Mucosa of stomach (tissue), 1 donor: ENCODE data around the gene VPS54.

Experiments
- H3K27me3 ChIP-seq: one replicate; pipeline ENCODE4 v1.7.0; 2013; ENCODE audit warnings: mild to moderate bottlenecking, low read length; ENCODE audit not compliant: control insufficient read depth, insufficient read depth
- H3K36me3 ChIP-seq: one replicate; pipeline ENCODE4 v1.7.0; 2013; ENCODE audit warnings: low read length; ENCODE audit not compliant: control insufficient read depth, insufficient read depth
- H3K4me1 ChIP-seq: one replicate; pipeline ENCODE4 v1.7.0; 2013; ENCODE audit warnings: mild to moderate bottlenecking, low read length; ENCODE audit not compliant: control insufficient read depth, insufficient read depth
- H3K4me3 ChIP-seq: one replicate; pipeline ENCODE4 v1.7.0; 2013; ENCODE audit warnings: low read length
- H3K9ac ChIP-seq: one replicate; pipeline ENCODE4 v1.7.0; 2013; ENCODE audit warnings: mild to moderate bottlenecking, low read length, moderate library complexity
- H3K9me3 ChIP-seq: one replicate; pipeline ENCODE4 v1.7.0; 2013; ENCODE audit warnings: mild to moderate bottlenecking, low read length, moderate library complexity; ENCODE audit not compliant: control insufficient read depth
- donor health status: Pancreatic carcinoma.

VPS54 gene

DNA sequence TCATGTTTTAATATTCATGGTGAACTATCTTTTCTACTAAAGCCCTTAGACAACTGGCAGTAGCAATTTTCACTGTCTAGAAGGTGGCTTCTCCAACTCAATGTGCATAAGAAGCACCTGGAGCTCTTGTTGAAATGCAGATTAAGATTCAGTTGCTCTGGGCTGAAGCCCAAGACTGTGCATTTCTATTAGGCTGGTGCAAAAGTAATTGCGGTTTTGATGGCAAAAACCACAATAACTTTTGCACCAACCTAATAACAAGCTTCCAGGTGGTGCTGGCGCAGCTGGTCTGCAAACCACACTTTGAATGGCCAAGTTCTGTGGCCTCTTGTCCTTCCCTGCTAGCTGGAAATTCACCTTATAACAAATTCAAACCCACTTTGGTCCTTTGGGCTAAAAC is 26.7 kb upstream of the VPS54 start:
- no peaks in the 10 kb centered on the region for H3K27me3 ChIP-seq

DNA sequence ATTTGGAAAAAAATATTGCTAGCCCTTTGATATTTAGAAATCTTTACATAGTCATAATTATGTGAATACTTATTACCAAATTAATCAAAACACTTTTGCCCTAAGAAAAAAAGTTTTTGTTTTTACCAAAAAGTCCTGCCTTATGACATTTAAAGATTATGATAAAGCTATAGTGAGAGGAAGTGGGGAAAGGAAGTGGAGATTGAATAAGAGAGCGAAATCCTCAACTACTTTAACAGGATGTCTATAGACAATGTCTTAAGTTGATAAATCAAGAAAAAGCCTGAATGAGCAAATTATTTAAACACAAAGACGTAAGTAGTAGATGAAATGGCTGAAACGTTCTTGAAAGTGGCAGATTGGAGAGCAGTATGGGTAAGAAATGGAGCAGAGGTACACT is 20.9 kb upstream of the VPS54 start:
- H3K4me1 ChIP-seq: no peaks in the 10 kb centered on the region

More for the DNA sequence above, 26.7 kb upstream of the VPS54 start:
- Histone ChIP-seq H3K9me3 (no peaks in the 10 kb centered on the region), H3K9ac (no peak overlapping the region), H3K4me3 (no peak overlapping the region), H3K4me1 (peaks cover 3% of the 10 kb centered on the region), H3K36me3 (no peaks in the 10 kb centered on the region)

DNA sequence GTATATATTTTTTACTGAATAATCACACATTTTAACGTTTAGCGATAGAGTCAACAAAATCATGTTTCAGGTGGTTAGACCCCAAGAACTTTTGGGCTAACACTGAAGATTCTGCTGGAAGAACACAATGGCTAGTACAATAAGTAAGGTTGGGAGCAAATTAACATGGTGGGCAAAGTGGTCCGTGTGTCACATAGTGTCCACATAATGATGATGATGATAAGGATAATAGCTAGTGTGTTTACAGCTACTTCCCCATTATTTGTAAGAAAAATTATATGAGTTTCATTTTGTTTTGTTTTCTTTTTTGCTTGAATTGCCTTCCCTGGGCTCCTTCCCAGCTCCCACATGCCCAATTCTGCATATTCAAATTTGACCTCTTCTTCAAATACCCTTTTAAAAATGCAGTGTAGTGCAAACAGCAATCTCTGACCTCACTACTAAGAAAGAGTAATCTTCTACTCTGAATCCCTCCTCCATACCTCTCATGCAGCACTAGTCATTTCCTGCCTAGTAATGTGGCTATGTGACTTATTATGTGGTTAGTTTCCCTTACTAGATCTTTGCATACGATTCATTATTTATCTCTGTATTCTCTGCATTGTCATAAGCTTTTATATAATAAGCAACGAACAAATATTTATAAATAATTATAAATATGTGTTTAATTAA is 16.9 kb upstream of the VPS54 start:
- H3K9me3 ChIP-seq: no peaks in the 10 kb centered on the region
- no peak overlapping the region for H3K9ac ChIP-seq
- H3K36me3 ChIP-seq: no peaks in the 10 kb centered on the region
- H3K4me1 ChIP-seq: no peaks in the 10 kb centered on the region
- H3K4me3 ChIP-seq: no peak overlapping the region
- H3K27me3 ChIP-seq: no peaks in the 10 kb centered on the region

More for the DNA sequence above, 20.9 kb upstream of the VPS54 start:
- no peaks in the 10 kb centered on the region for H3K36me3 ChIP-seq
- no peak overlapping the region for H3K4me3 ChIP-seq
- no peaks in the 10 kb centered on the region for H3K27me3 ChIP-seq
- no peaks in the 10 kb centered on the region for H3K9me3 ChIP-seq
- no peak overlapping the region for H3K9ac ChIP-seq

DNA sequence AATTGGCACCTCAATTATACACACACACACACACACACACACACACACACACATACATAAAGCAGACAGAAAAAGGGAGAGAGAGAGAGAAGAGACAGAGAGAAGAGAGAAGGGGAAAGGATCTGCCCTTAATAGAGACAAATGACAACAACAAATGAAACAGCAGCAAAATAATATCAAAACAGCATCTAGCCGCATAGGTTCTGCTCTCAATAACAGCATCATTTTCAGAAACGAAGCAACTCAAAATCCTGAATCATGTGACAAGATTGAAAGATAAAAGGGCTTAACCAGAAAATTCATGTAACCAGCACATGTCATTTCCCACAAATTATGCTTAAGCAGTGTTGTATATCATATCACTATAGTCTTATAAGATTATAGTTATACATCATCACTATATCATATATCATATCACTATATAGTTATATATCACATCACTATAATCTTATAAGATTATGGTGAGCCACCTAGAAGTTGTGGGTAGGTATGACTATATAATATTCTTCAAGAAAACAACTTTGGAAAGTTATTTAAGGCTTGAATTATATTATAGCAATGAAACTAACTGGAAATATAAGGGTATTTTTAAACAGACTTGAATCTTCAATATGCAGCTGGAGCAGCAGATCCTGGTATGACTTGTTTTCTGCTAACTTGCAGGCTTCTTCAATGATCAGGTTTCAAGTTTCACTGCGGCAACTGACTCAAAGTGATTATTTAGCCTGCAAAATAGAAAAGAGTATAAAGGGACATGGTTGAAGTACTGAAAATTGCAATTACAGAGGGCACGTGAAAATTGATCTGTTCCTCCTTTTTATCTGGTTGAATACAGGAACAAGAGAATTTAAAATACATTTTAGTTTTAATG is 16.1 kb upstream of the VPS54 start:
- Histone ChIP-seq H3K4me3 (no peak overlapping the region), H3K9ac (no peak overlapping the region), H3K9me3 (no peaks in the 10 kb centered on the region), H3K36me3 (no peaks in the 10 kb centered on the region), H3K4me1 (no peaks in the 10 kb centered on the region), H3K27me3 (no peaks in the 10 kb centered on the region)

DNA sequence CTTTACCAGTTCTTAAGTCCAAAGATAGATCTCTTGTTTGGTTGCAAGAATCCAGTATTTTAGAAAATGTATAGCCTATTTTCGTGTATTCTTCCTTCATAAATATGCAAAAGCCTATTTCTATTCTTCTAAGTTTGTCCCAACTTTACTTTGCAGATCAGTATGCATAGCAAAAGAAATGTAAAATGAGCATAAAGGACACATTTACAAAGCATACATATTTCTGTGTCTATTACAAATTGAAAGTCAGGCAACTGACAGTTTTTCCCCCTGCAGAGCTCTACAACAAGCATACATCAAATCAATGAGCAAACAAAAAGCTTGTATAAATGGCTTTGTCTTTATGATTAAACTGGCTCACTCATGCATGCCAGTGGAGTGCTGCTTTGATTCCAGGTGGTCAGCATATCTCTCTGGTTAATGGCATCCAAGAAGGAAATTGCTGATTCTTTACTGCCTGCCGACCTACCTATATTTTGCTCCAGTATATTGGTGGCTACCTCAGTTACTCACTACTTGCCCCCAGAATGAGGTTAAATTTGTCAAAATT is 10.0 kb upstream of the VPS54 start:
- Histone ChIP-seq H3K9me3 (no peaks in the 10 kb centered on the region), H3K36me3 (no peaks in the 10 kb centered on the region), H3K4me3 (no peak overlapping the region)

DNA sequence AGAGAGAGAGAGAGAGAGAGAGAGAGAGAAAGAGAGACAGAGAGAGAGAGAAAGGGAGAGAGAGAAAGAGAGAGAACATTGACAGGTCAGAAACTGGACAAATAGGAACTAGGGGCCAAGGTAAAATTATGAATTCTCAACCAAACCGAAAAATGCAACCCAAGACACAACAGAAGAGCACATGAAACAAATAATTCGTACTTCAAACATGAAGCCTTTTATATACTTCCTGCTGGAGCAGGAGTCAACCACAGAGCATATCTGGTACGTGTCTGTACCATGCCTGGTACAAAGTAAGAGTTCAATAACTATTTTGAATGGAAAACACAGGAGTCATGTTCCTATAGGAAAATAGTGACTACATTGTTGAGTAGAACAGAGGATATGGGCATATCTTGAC is 6.5 kb upstream of the VPS54 start:
- no peak overlapping the region for H3K4me3 ChIP-seq
- no peaks in the 10 kb centered on the region for H3K27me3 ChIP-seq
- no peaks in the 10 kb centered on the region for H3K9me3 ChIP-seq
- H3K9ac ChIP-seq: no peak overlapping the region
- H3K4me1 ChIP-seq: peaks cover 4% of the 10 kb centered on the region
- H3K36me3 ChIP-seq: no peaks in the 10 kb centered on the region

More for the DNA sequence above, 10.0 kb upstream of the VPS54 start:
- no peak overlapping the region for H3K9ac ChIP-seq
- H3K4me1 ChIP-seq: no peaks in the 10 kb centered on the region
- H3K27me3 ChIP-seq: no peaks in the 10 kb centered on the region

DNA sequence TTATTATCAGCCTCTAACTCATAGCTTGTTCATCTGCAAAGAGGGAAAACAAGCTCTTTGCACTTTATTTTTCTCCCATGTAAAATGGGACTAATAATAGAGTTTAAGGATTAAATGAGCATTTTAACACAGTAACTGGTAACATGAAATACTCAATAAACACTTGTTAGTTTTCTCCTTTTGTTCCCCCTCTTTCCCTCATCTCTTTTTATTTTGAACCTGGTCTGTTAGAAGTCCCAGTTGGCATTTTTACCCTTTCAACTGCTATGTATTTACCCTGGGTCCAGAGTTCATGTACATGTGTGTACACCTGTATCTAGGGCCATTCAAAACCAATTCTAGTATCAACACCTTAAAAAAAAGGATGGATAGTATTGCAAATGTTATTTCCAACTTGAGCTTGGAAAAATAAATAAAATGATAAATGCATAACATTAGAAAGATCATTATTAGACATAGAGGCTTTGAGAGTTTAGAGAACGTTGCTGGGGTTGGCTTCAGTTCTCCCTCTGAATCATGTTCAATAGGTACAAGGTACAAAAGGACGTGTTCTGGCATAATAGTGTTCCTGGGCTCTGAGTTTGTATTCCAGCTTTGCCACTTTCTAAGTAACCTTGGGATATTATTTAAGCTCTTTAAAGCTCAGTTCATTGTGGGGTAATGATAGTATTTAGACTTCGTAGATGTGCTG is 5.2 kb upstream of the VPS54 start:
- H3K27me3 ChIP-seq: no peaks in the 10 kb centered on the region
- H3K36me3 ChIP-seq: no peaks in the 10 kb centered on the region
- H3K9me3 ChIP-seq: no peaks in the 10 kb centered on the region
- no peak overlapping the region for H3K9ac ChIP-seq
- H3K4me3 ChIP-seq: no peak overlapping the region
- H3K4me1 ChIP-seq: peaks cover 9% of the 10 kb centered on the region

DNA sequence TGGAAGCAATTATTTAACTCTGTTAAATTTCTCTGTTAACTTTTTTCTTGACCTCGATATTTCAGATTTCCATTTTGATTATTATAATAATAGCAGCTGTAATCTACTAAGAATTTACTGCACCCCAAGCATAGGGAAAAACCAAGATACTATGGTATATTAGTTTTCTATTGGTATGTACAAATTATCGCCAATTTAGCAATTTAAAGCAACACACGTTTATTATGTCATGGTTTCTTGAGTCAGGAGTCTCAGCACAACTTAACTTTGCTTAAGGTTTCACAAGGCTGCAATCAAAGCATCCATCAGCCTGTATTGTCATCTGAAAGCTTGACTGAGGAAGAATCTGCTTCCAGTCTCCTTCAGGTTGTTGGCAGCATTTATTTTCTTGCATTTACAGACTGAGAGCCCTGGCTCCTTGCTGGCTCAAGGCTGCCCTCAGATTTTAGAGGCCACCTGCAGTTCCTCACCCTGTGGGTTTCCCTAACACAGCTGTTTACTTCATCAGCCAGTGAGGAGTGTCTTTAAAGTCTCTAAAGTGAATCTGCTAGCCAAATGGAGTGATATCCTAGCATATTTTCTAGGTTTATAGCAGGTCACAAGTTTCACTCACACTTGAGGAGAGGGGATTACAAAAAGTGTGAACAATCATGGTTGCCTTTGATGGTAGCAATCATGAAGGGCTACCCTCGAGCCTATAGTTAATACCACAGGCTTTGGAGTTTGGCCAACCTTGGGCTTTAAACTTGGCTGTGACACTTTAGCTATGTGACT is 4.4 kb upstream of the VPS54 start:
- Histone ChIP-seq H3K36me3 (no peaks in the 10 kb centered on the region), H3K27me3 (no peaks in the 10 kb centered on the region), H3K4me1 (peaks cover 10% of the 10 kb centered on the region), H3K9me3 (no peaks in the 10 kb centered on the region), H3K4me3 (no peak overlapping the region), H3K9ac (no peak overlapping the region)

DNA sequence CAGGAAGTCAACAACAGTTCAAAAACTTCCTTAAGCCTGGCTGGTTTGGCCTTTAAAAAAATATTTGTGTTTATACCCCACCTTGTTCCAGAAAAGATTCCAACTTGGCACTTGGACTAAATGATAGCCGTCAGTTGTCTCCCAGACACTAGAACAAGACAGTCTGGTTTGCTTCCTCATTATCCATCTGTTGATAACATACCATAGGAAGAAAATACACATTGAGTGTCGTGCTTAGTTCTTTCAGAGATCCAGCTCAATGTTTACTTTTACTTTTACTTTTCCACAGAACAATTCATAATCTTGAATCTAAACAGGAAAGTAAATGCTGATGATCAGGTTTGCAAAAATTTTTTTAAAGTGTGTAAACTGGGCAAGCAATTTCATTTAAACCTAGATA is 2.4 kb upstream of the VPS54 start:
- Histone ChIP-seq H3K27me3 (no peaks in the 10 kb centered on the region), H3K4me1 (peaks cover 10% of the 10 kb centered on the region), H3K36me3 (no peaks in the 10 kb centered on the region), H3K9me3 (no peaks in the 10 kb centered on the region), H3K4me3 (no peak overlapping the region), H3K9ac (no peak overlapping the region)

DNA sequence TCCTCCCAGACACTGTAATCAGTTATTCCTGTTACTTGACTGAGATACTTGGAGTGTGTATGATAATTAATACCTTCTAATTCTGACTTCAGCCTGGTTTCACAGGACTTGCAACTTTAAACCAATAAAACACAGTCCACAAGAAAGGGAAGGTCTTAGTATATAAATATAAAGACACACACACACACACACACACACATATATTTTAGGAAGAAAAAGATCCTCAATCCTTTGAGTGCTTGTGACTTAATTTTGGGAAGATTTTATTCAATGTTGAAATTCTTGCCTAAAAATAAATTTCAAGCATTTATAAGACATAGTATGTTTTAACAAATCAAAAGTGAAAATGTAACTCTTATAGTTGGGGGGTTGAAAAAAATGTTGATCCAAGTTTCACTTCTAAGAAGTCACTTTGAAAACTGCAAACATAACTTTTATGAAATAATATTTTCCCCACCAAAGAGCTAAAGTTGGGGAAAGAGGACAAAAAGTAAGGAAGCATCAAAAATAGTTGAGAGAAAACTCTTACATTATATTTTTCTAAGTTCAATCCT is 824 bp upstream of the VPS54 start:
- no peaks in the 10 kb centered on the region for H3K9me3 ChIP-seq
- no peak overlapping the region for H3K4me3 ChIP-seq
- H3K4me1 ChIP-seq: peaks cover 14% of the 10 kb centered on the region
- H3K36me3 ChIP-seq: no peaks in the 10 kb centered on the region
- H3K27me3 ChIP-seq: no peaks in the 10 kb centered on the region
- peak overlapping the region; percentile 95 for H3K9ac ChIP-seq

DNA sequence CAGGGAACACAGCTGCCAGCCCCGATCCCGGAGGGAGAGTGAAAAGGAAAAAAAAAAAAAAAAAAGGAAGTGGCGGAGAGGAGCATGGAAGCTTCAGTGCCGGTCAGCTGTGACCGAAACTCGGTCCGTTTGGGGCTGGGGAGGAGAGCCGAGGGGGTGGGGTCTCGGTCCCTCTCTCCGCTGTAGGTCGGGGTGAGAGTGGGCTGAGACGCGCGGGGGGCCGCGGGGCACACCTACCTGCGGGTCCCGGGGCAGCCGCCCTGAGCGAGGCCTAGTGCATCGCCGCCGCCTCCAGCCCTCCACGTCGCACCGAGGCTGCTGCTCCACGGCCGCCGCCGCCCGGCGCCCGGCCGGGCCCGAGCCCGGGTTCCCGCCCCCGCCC is 536 bp downstream of the VPS54 start:
- Histone ChIP-seq H3K9ac (peak overlapping the region; percentile 95), H3K9me3 (no peaks in the 10 kb centered on the region), H3K4me3 (peak overlapping the region; percentile 85), H3K36me3 (no peaks in the 10 kb centered on the region), H3K4me1 (peaks cover 10% of the 10 kb centered on the region), H3K27me3 (no peaks in the 10 kb centered on the region)
